Chondrocyte (in vitro differentiated cells): ENCODE measurements around the gene ANKRD31. TPM values are rescaled to one million over a fixed set of nuclear protein-coding genes. Genes with fewer than 3 reads are reported as not detected.
"Not testable (repeated sequence)": the region's sequence is repeated elsewhere in the genome, so short reads cannot be mapped to it uniquely, and the experiment has no call there.

Experiments used
- DNase-seq: peaks from one replicate; pipeline ENCODE4 v3.0.0; 2021; ENCODE audit warnings: mixed read lengths, low spot score
- H3K27ac Mint-ChIP-seq: one replicate; pipeline ENCODE4 v1.8.0; 2021; ENCODE audit warnings: mild to moderate bottlenecking, moderate library complexity, mixed read lengths; ENCODE audit not compliant: unreplicated experiment
- H3K27me3 Mint-ChIP-seq: 2 replicates; pipeline ENCODE4 v1.8.0; 2021; ENCODE audit warnings: low read depth, mixed read lengths
- H3K36me3 Mint-ChIP-seq: 2 replicates; pipeline ENCODE4 v1.8.0; 2021; ENCODE audit warnings: low read depth, mixed read lengths
- H3K4me1 Mint-ChIP-seq: 2 replicates; pipeline ENCODE4 v1.8.0; 2021; ENCODE audit warnings: low read depth, mild to moderate bottlenecking, mixed read lengths
- H3K4me3 Mint-ChIP-seq: one replicate; pipeline ENCODE4 v1.8.0; 2021; ENCODE audit warnings: mild to moderate bottlenecking, moderate library complexity, mixed read lengths; ENCODE audit not compliant: unreplicated experiment
- H3K9me3 Mint-ChIP-seq: 2 replicates; pipeline ENCODE4 v1.8.0; 2021; ENCODE audit warnings: low read depth, mixed read lengths
- total RNA-seq: library from RNA; stranded (reverse); gene quantifications from 3 replicates; pipeline ENCODE4 v1.2.1, GENCODE V29; 2021
- TF ChIP-seq, protein P1 (sequence below): fragments of 200-600 bp; sonication (generic); IDR thresholded peaks from 2 replicates; pipeline ENCODE4 v1.5.0; 2021; ENCODE audit warnings: antibody characterized with exemption, mild to moderate bottlenecking, moderate library complexity

ANKRD31 gene
- total RNA-seq, 1 donor from 2014 or later = 0.10 TPM

GRCh38 chr5:75225506-75225905, 11.2 kb downstream of the ANKRD31 start:
- peaks cover 3% of the 10 kb centered on the region for H3K27me3 Mint-ChIP-seq
- TF ChIP-seq, protein P1, sequence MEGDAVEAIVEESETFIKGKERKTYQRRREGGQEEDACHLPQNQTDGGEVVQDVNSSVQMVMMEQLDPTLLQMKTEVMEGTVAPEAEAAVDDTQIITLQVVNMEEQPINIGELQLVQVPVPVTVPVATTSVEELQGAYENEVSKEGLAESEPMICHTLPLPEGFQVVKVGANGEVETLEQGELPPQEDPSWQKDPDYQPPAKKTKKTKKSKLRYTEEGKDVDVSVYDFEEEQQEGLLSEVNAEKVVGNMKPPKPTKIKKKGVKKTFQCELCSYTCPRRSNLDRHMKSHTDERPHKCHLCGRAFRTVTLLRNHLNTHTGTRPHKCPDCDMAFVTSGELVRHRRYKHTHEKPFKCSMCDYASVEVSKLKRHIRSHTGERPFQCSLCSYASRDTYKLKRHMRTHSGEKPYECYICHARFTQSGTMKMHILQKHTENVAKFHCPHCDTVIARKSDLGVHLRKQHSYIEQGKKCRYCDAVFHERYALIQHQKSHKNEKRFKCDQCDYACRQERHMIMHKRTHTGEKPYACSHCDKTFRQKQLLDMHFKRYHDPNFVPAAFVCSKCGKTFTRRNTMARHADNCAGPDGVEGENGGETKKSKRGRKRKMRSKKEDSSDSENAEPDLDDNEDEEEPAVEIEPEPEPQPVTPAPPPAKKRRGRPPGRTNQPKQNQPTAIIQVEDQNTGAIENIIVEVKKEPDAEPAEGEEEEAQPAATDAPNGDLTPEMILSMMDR = no peak
- no peaks in the 10 kb centered on the region for H3K36me3 Mint-ChIP-seq
- no peak for DNase-seq
- H3K4me1 Mint-ChIP-seq = no peaks in the 10 kb centered on the region
- no peak overlapping the region for H3K27ac Mint-ChIP-seq
- no peak overlapping the region for H3K4me3 Mint-ChIP-seq
- peaks cover 12% of the 10 kb centered on the region for H3K9me3 Mint-ChIP-seq

DNA sequence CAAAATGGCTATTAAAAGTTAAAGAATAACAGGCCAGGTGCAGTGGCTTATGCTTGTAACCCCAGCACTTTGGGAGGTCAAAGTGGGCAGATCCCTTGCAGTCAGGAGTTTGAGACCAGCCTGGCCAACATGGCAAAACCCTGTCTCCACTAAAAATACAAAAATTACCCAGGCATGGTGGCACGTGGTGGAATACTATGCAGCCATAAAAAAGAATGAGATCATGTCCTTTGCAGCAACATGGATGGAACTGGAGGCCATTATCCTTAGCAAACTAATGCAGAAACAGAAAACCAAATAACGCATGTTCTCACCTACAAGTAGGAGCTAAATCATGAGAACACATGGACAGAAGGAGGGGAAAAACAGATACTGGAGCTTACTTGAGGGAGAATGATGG, 15.9 kb downstream of the ANKRD31 start:
- H3K27ac Mint-ChIP-seq, H3K4me1 Mint-ChIP-seq, DNase-seq, H3K27me3 Mint-ChIP-seq, H3K4me3 Mint-ChIP-seq: not testable (repeated sequence)
- Mint-ChIP-seq H3K36me3 (peaks cover 12% of the 10 kb centered on the region), H3K9me3 (peaks cover 29% of the 10 kb centered on the region)

DNA sequence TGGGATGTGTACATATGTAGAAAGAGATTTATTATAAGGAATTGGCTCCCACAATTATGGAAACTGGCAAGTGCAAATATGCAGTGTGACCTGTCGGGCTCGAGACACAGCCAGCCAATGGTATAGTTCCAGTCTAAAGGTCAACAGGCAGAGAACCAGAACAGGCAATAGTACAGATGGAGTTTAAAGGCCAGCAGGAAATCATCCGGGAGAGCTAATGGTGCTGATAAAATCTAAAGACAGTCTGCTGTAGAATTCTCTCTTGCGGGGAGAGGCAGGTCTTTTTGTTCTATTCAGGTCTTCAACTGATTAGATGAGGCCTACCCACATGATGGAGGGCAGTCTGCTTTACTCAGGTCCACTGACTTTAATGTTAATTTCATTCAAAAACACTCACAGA, 21.8 kb downstream of the ANKRD31 start:
- Mint-ChIP-seq H3K27ac (no peak overlapping the region), H3K27me3 (no peaks in the 10 kb centered on the region), H3K4me1 (no peaks in the 10 kb centered on the region), H3K36me3 (peaks cover 12% of the 10 kb centered on the region), H3K9me3 (peaks cover 23% of the 10 kb centered on the region), H3K4me3 (no peak overlapping the region)
- TF ChIP-seq, protein P1 = no peak
- DNase-seq = no peak

DNA sequence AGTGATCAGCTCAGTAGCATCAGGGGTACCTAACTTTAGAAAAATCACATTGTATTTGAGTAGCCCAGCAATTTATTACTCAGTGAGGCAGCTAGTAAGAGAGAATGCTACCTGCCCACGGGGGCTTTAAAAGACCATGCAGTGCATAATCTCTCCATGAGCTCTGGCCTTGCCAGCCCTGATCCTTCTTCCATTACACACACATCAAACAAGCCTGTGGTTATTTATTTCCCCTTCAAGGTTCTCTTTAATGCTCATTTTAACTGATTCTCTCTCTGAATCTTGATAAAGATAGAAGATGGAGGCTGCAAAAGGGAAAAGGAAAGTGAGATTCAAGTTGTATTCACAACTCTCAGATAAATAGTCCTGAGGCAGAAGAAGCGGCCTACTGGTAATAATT, 22.3 kb downstream of the ANKRD31 start:
- H3K27ac Mint-ChIP-seq = no peak overlapping the region

DNA sequence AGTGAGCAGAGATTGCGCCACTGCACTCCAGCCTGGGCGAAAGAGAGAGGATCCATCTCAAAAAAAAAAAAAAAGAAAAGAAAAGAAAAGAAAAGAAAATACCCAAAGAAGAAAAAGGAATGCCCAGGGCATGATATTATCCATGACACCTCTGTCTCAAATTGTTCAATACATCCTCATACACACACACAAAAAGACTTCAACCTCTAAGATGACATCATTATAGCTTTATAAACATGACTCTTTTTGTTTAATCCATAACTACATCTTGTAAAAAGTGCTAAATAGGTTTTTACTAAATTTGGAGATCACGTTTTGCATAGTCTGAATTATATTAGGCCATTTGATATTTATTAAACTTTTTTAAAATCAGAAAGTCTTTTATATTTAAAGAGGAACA, 33.1 kb downstream of the ANKRD31 start:
- no peaks in the 10 kb centered on the region for H3K36me3 Mint-ChIP-seq
- TF ChIP-seq, protein P1 = no peak
- no peak overlapping the region for H3K27ac Mint-ChIP-seq
- H3K9me3 Mint-ChIP-seq = no peaks in the 10 kb centered on the region
- H3K4me3 Mint-ChIP-seq = no peak overlapping the region
- H3K4me1 Mint-ChIP-seq = no peaks in the 10 kb centered on the region
- DNase-seq = no peak
- H3K27me3 Mint-ChIP-seq = no peaks in the 10 kb centered on the region

More for the DNA sequence above, 22.3 kb downstream of the ANKRD31 start:
- Mint-ChIP-seq H3K4me3 (no peak overlapping the region), H3K9me3 (peaks cover 22% of the 10 kb centered on the region), H3K4me1 (no peaks in the 10 kb centered on the region), H3K36me3 (peaks cover 12% of the 10 kb centered on the region), H3K27me3 (no peaks in the 10 kb centered on the region)
- DNase-seq = no peak
- TF ChIP-seq, protein P1 = no peak

DNA sequence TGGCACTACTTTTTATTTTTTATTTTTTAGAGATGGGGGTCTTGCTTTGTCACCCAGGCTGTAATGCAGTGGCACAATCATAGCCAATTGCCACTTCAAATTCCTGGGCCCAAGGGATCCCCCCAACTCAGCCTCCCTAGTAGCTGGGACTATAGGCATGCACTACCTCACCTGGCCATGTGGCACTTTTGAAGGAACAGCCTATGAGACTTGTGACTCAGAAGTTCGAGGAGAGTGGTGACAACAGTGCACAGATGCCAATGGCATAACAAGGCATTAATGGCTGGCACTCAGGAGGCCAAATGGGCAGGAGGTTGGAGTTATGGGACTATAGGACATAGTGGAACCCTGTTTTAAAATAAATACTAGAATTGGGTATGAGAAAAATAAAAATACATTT, 33.7 kb downstream of the ANKRD31 start:
- Mint-ChIP-seq H3K9me3 (no peaks in the 10 kb centered on the region), H3K4me3 (no peak overlapping the region), H3K36me3 (no peaks in the 10 kb centered on the region), H3K27me3 (no peaks in the 10 kb centered on the region), H3K4me1 (no peaks in the 10 kb centered on the region), H3K27ac (no peak overlapping the region)
- DNase-seq = no peak
- TF ChIP-seq, protein P1 = no peak
